DMS153 treated with DMSO at 0.1 percent for 48 hours (cell line): Measurements from ENCODE around the gene FBXO9.

ENCODE experiments used
- DNase-seq: peaks from one replicate; lab custom pipeline; 2025; ENCODE audit not compliant: unreplicated experiment; lab: John Stamatoyannopoulos, UW

Gene FBXO9

GRCh38 chr6:53065266-53066076, at the start of gene FBXO9:
TSS of gene FBXO9 (plus strand) at chr6:53065404. CDS start at chr6:53065790, 386 bp downstream.
- DNase-seq = peak; percentile 46

- no peak for DNase-seq
Observed at GRCh38 chr6:53015486-53015885, 49.7 kb upstream of the FBXO9 start.

- no peak for DNase-seq
Observed at GRCh38 chr6:53018446-53018845, 46.8 kb upstream of the FBXO9 start.

GRCh38 chr6:53020005-53020744, 45.0 kb upstream of the FBXO9 start:
- DNase-seq = peak; percentile 16

GRCh38 chr6:53023323-53023722, 41.9 kb upstream of the FBXO9 start:
- DNase-seq = no peak

- DNase-seq = no peak
Observed at GRCh38 chr6:53026526-53026925, 38.7 kb upstream of the FBXO9 start.

GRCh38 chr6:53027131-53027718, 38.0 kb upstream of the FBXO9 start:
- DNase-seq = no peak

- no peak for DNase-seq
Observed at GRCh38 chr6:53028467-53028866, 36.7 kb upstream of the FBXO9 start.

- no peak for DNase-seq
Observed at GRCh38 chr6:53029257-53029656, 35.9 kb upstream of the FBXO9 start.

GRCh38 chr6:53029761-53030160, 35.4 kb upstream of the FBXO9 start:
- no peak for DNase-seq

GRCh38 chr6:53031281-53031680, 33.9 kb upstream of the FBXO9 start:
- no peak for DNase-seq

- DNase-seq = no peak
Observed at GRCh38 chr6:53032849-53033248, 32.4 kb upstream of the FBXO9 start.

- no peak for DNase-seq
Observed at GRCh38 chr6:53033764-53034163, 31.4 kb upstream of the FBXO9 start.

- no peak for DNase-seq
Observed at GRCh38 chr6:53035549-53036213, 29.5 kb upstream of the FBXO9 start.

GRCh38 chr6:53038141-53038540, 27.1 kb upstream of the FBXO9 start:
- DNase-seq = no peak

- no peak for DNase-seq
Observed at GRCh38 chr6:53038596-53038995, 26.6 kb upstream of the FBXO9 start.

GRCh38 chr6:53041356-53041755, 23.8 kb upstream of the FBXO9 start:
- no peak for DNase-seq

- DNase-seq = no peak
Observed at GRCh38 chr6:53042112-53042511, 23.1 kb upstream of the FBXO9 start.

GRCh38 chr6:53043581-53043980, 21.6 kb upstream of the FBXO9 start:
- no peak for DNase-seq

- no peak for DNase-seq
Observed at GRCh38 chr6:53044071-53044470, 21.1 kb upstream of the FBXO9 start.

- DNase-seq = no peak
Observed at GRCh38 chr6:53044572-53044971, 20.6 kb upstream of the FBXO9 start.
